PC-9 (cell line): Measurements from ENCODE around the gene MED27. TPM values are rescaled to one million over a fixed set of nuclear protein-coding genes. Genes with fewer than 3 reads are reported as not detected.

Experiments used
- BruUV-seq: library from RNA; stranded (reverse); fragments of 400-500 nt; replicated peaks from 2 replicates; lab custom pipeline; 2021; lab: Mats Ljungman, UMichigan
- CTCF ChIA-PET: fragments of 300-600 bp; sonication (Branson Sonifier 250); formaldehyde crosslinking; loops from one replicate; lab custom pipeline; 2022; ENCODE audit warnings: antibody characterized with exemption; lab: Charles Lee
- POLR2A ChIA-PET: fragments of 300-600 bp; sonication (Branson Sonifier 250); formaldehyde crosslinking; loops from one replicate; lab custom pipeline; 2022; ENCODE audit warnings: antibody characterized with exemption; ENCODE audit not compliant: unreplicated experiment; lab: Charles Lee
- DNase-seq, 2 experiments: peaks; one replicate each; pipeline versions ENCODE4 v3.0.0 to v3.0.0-alpha.2; 2015 to 2022; ENCODE audit warnings: mixed read lengths in 1 of 2
- H2AFZ ChIP-seq: fragments of 200-600 bp; sonication (generic); 2 replicates; pipeline ENCODE4 v1.8.1; 2017; ENCODE audit warnings: antibody characterized with exemption
- H3F3A ChIP-seq: fragments of 200-600 bp; sonication (generic); 2 replicates; pipeline ENCODE4 v1.8.1; 2017; ENCODE audit warnings: antibody characterized with exemption, mild to moderate bottlenecking, low read depth; ENCODE audit not compliant: insufficient read depth
- H3K27ac ChIP-seq: fragments of 200-600 bp; sonication (generic); 2 replicates; pipeline ENCODE4 v1.6.1; 2016; ENCODE audit warnings: mixed run types
- H3K27me3 ChIP-seq: fragments of 200-600 bp; sonication (generic); 2 replicates; pipeline ENCODE4 v1.6.1; 2016; ENCODE audit warnings: low read depth, mixed run types; ENCODE audit not compliant: insufficient read depth
- H3K36me3 ChIP-seq: fragments of 200-600 bp; sonication (generic); 2 replicates; pipeline ENCODE4 v1.6.1; 2016; ENCODE audit warnings: low read depth, mixed run types
- H3K4me1 ChIP-seq: fragments of 200-600 bp; sonication (generic); replicated peaks from 2 replicates; pipeline ENCODE4 v1.6.1; 2016; ENCODE audit warnings: mixed run types; ENCODE audit not compliant: insufficient read depth
- H3K4me2 ChIP-seq: fragments of 200-600 bp; sonication (generic); 2 replicates; pipeline ENCODE4 v1.6.1; 2017; ENCODE audit warnings: mixed run types
- H3K4me3 ChIP-seq: fragments of 200-600 bp; sonication (generic); 2 replicates; pipeline ENCODE4 v1.6.1; 2016; ENCODE audit warnings: mixed run types
- H3K79me2 ChIP-seq: fragments of 200-600 bp; sonication (generic); 2 replicates; pipeline ENCODE4 v1.6.1; 2017; ENCODE audit warnings: low read depth, mixed run types
- H3K9me2 ChIP-seq: fragments of 200-600 bp; sonication (generic); 2 replicates; pipeline ENCODE4 v1.8.1; 2017; ENCODE audit warnings: mild to moderate bottlenecking; ENCODE audit not compliant: insufficient read depth
- H3K9me3 ChIP-seq: fragments of 200-600 bp; sonication (generic); 2 replicates; pipeline ENCODE4 v1.8.1; 2016; ENCODE audit warnings: low read depth; ENCODE audit not compliant: insufficient read depth
- H4K20me1 ChIP-seq: fragments of 200-600 bp; sonication (generic); 2 replicates; pipeline ENCODE4 v1.8.1; 2017; ENCODE audit not compliant: insufficient read depth
- EZH2 ChIP-seq: fragments of 200-600 bp; sonication (generic); IDR thresholded peaks from 2 replicates; pipeline ENCODE4 v1.8.0; 2017; ENCODE audit warnings: antibody characterized with exemption, low read depth
- intact Hi-C: fragments of 100-400 bp; cut with micrococcal nuclease; formaldehyde crosslinking; loops from one replicate; pipeline ENCODE4 v1.10.0; 2022; ENCODE audit not compliant: unreplicated experiment
- total RNA-seq: library from RNA; stranded (reverse); gene quantifications from 2 replicates; pipeline ENCODE4 v1.2.3, GENCODE V29; 2021
- TF ChIP-seq, protein P1 (sequence below): fragments of 200-600 bp; sonication (generic); conservative IDR thresholded peaks from 2 replicates; pipeline ENCODE4 v1.6.1; 2017; ENCODE audit warnings: mixed run types, antibody characterized with exemption, mild to moderate bottlenecking, moderate library complexity

The MED27 gene
- total RNA-seq, 1 experiment from 2014 or later, result 31.2 TPM

GRCh38 chr9:131972889-131973288 is 106.8 kb downstream of the MED27 start:
- BruUV-seq, result no TSS peak
- H3K4me2 ChIP-seq, result no peak overlapping the region
- no peak for TF ChIP-seq EZH2
- TF ChIP-seq, protein P1, sequence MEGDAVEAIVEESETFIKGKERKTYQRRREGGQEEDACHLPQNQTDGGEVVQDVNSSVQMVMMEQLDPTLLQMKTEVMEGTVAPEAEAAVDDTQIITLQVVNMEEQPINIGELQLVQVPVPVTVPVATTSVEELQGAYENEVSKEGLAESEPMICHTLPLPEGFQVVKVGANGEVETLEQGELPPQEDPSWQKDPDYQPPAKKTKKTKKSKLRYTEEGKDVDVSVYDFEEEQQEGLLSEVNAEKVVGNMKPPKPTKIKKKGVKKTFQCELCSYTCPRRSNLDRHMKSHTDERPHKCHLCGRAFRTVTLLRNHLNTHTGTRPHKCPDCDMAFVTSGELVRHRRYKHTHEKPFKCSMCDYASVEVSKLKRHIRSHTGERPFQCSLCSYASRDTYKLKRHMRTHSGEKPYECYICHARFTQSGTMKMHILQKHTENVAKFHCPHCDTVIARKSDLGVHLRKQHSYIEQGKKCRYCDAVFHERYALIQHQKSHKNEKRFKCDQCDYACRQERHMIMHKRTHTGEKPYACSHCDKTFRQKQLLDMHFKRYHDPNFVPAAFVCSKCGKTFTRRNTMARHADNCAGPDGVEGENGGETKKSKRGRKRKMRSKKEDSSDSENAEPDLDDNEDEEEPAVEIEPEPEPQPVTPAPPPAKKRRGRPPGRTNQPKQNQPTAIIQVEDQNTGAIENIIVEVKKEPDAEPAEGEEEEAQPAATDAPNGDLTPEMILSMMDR, result no peak
- POLR2A ChIA-PET, result no interaction called here
- H3K36me3 ChIP-seq, result no peaks in the 10 kb centered on the region
- no peak overlapping the region for H3K4me3 ChIP-seq
- H4K20me1 ChIP-seq, result no peaks in the 10 kb centered on the region
- DNase-seq, result no peak
- no peak overlapping the region for H3K27ac ChIP-seq
- H3K9me3 ChIP-seq, result no peaks in the 10 kb centered on the region
- CTCF ChIA-PET, result no interaction called here
- no peaks in the 10 kb centered on the region for H3K79me2 ChIP-seq
- H3K9me2 ChIP-seq, result no peaks in the 10 kb centered on the region
- intact Hi-C loops, result loop anchor here (10.0 kb wide), 1 partner anchor 102 kb away; the partner anchor contains the start of gene MED27
- no peaks in the 10 kb centered on the region for H3K4me1 ChIP-seq
- H3K27me3 ChIP-seq, result no peaks in the 10 kb centered on the region
- no peak overlapping the region for H2AFZ ChIP-seq
- H3F3A ChIP-seq, result no peaks in the 10 kb centered on the region

DNA sequence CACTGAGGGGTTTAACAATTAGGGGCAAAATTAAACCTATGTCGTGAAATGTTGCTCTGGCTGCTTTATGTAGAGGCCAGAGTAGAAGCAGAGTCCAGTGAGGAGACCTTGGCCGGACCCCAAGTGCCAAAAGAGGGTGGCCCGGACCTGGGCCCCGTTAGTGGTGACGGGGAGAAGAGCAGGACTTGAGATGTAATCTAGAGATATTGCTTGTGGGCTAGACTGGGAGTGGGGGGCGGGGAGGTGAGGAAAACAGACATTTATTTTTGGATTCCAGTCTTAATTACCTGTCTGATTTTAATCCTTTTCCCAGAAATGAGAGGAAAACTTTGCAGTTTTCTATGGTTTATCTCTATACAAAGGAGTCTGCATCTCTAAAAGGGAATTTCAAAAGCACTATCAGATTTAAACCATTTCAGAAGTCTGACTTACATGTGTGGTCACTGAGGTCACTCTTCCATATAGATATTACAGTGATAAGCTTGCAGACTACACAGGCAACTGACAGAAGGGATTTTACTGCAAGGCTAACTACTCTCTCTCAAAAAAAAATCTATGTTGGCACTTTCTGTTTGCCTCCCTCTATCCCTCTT is 108.1 kb downstream of the MED27 start:
- no peaks in the 10 kb centered on the region for H3K9me2 ChIP-seq
- CTCF ChIA-PET, result interaction anchor here (0.7 kb wide), 1 partner anchor 605 kb away, joined by 3 read pairs; no protein-coding TSS in a partner anchor
- H3K4me1 ChIP-seq, result no peaks in the 10 kb centered on the region
- no peak overlapping the region for H3K4me2 ChIP-seq
- TF ChIP-seq, protein P1, result no peak
- TF ChIP-seq EZH2, result no peak
- H4K20me1 ChIP-seq, result no peaks in the 10 kb centered on the region
- no peak for DNase-seq
- H3K4me3 ChIP-seq, result no peak overlapping the region
- intact Hi-C loops, result loop anchor here (10.0 kb wide), 1 partner anchor 103 kb away; the partner anchor contains the start of gene MED27
- H3K79me2 ChIP-seq, result no peaks in the 10 kb centered on the region
- POLR2A ChIA-PET, result interaction anchor here (0.6 kb wide), 1 partner anchor 56 kb away, joined by 6 read pairs; no protein-coding TSS in a partner anchor
- H3F3A ChIP-seq, result no peaks in the 10 kb centered on the region
- no peak overlapping the region for H2AFZ ChIP-seq
- no peaks in the 10 kb centered on the region for H3K27me3 ChIP-seq
- H3K27ac ChIP-seq, result no peak overlapping the region
- no peaks in the 10 kb centered on the region for H3K36me3 ChIP-seq
- no peaks in the 10 kb centered on the region for H3K9me3 ChIP-seq
- BruUV-seq, result no TSS peak

- Histone ChIP-seq H4K20me1 (no peaks in the 10 kb centered on the region), H3K4me2 (no peak overlapping the region), H3F3A (no peaks in the 10 kb centered on the region), H3K9me2 (no peaks in the 10 kb centered on the region), H2AFZ (no peak overlapping the region), H3K27me3 (no peaks in the 10 kb centered on the region), H3K36me3 (no peaks in the 10 kb centered on the region), H3K9me3 (no peaks in the 10 kb centered on the region), H3K4me1 (no peaks in the 10 kb centered on the region), H3K27ac (no peak overlapping the region), H3K4me3 (no peak overlapping the region), H3K79me2 (no peaks in the 10 kb centered on the region)
- POLR2A ChIA-PET, result no interaction called here
- CTCF ChIA-PET, result no interaction called here
- TF ChIP-seq, protein P1, result no peak
- TF ChIP-seq EZH2, result no peak
- no TSS peak for BruUV-seq
- no peak for DNase-seq
- intact Hi-C loops, result loop anchor here (10.0 kb wide), 1 partner anchor 265 kb away; no protein-coding TSS in a partner anchor
These were observed 110.1 kb downstream of the MED27 start for GRCh38 chr9:131969469-131969989.
